GM21825 (cell line): Measurements from ENCODE around the gene TMC4.
"Not testable (repeated sequence)": the region's sequence is repeated elsewhere in the genome, so short reads cannot be mapped to it uniquely, and the experiment has no call there.

Experiments
- ATAC-seq: cut with Tn5 transposase; IDR thresholded peaks from one replicate; pipeline ENCODE4 v1.9.1; 2021; ENCODE audit warnings: mild to moderate bottlenecking, moderate library complexity; ENCODE audit not compliant: unreplicated experiment

Gene TMC4

DNA sequence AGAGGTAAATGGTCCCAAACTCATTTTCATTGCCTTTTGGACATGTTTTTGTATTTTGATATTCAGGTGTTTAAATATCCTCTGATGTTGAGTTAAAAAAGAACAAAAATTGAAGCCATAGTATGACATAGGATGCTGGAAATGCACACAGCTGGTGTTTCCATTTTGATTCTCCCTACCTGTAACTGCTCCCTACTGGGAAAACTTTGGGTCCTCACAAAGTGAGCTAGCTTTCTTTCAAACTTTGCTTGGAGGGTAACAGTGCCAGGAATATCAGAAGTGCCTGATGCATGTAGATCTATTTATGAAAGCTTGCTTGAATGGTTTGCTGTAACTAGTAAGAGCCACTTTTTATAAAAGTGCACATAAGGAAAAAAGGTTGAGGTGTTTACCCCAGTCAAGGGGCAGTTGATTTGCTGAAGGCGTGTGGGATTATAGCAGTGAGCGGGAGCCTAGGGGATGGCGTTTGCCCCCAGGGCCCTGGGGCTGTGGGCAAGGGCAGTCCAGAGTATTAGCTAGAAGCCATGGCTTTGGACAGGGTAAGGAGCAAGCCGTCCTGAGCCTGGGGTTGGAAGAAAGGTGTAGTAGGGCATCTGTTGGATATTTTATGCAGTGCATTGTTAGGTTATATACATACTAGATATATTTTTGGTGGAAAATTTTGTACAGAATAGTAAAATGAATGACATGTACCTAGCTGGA, 32.0 kb upstream of the TMC4 start:
- ATAC-seq: no peak

DNA sequence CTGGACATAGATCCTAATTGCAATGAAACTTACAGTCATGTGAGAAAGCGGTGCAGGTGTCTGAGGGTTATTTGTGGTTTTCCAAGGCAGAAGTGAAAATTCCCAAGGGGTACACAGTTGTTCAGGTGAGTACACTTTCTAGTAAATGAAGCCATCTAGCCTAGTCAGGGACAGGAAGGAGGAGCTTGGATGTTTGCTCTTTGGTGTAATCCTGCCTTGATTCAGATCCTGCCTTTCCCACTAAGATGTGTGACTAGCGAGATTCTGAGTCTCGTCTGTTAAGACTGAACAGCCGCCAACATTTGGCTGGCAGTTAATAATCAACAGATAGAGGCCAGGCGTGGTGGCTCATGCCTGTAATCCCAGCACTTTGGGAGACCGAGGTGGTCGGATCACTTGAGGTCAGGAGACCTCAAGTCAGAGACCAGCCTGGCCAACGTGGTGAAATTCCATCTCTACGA, 30.2 kb upstream of the TMC4 start:
- no peak for ATAC-seq

DNA sequence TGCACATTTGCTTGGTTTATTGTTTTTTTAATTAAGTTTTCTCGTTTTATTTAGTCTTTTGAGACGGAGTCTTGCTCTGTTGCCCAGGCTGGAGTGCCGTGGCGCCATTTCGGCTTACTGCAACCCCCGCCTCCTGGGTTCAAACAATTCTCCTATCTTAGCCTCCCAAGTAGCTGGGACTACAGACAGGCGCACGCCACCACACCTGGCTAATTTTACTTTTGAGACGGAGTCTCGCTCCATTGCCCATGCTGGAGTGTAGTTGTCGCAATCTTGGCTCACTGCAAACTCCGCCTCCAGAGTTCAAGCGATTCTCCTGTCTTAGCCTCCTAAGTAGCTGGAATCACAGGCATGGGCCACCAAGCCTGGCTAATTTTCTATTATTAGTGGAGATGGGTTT, 29.0 kb upstream of the TMC4 start:
- ATAC-seq: no peak

DNA sequence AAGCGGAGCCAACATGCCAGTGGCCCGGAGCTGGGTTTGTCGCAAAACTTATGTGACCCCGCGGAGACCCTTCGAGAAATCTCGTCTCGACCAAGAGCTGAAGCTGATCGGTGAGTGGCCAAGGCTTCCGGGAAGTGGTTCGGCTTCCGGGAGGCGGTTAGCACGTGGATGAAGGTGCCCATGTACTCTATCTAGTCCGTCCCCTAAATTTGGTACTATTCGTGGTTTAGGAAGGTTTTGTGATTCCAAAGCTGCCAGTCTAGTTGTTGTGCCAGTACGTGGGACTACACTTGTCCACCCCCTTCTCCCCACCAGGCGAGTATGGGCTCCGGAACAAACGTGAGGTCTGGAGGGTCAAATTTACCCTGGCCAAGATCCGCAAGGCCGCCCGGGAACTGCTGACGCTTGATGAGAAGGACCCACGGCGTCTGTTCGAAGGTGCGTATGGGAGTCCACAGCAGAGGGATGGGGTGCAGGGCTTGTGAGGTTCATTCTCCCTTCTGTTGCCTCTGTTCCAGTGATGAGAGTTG, 28.3 kb upstream of the TMC4 start:
- ATAC-seq: no peak

DNA sequence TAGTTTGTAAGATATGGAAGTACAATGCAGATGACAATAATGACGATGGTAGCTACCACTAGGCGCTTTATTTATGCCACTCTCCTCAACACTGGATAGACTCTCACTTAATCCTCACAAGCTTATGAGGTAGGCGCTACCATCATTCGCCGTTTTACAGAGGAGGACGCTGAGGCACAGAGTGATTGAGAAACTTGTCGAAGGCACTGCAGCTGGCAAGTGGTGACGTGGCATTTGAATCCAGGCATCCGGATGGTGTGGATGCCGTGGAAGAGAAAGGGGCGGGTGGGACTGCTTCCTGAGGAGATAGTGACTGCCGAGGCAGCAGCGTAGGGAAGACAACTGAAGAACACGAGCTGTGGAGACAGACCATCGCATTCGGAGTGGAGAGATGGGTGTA, 26.4 kb upstream of the TMC4 start:
- ATAC-seq: no peak

DNA sequence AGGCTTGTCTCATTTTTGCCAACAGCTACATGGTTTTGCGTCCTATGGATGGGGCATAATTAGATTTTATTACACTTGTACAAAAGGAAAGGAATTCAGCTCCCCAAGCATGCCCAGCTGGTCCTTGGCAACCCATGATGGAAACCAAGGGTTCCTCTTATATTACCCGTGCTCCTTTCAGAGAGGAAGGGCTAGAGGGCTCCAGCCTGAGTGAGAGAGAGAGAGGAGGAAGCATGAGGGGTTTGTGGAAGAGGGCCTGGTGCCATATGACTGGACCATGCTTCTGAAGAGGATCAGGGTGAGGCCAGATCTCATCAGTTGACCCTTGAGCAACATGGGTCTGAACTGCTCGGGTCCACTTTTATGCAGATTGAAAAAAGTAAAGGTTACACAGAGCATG, 24.2 kb upstream of the TMC4 start:
- ATAC-seq: no peak

DNA sequence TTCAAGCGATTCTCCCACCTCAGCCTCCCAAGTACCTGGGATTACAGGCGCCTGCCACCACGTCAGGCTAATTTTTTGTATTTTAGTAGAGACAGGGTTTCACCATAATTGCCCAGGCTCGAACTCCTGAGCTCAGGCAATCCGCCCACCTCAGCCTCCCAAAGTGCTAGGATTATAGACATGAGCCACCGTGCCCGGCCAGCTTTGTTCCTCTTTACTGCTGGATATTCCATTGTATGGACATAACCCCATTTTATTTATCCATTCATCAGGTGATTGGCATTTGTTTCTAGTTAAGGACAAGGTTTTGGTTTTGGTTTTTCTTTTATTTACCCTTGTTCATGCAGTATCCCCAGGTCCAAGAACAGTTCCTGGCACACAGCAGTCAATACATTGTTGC, 23.6 kb upstream of the TMC4 start:
- no peak for ATAC-seq

DNA sequence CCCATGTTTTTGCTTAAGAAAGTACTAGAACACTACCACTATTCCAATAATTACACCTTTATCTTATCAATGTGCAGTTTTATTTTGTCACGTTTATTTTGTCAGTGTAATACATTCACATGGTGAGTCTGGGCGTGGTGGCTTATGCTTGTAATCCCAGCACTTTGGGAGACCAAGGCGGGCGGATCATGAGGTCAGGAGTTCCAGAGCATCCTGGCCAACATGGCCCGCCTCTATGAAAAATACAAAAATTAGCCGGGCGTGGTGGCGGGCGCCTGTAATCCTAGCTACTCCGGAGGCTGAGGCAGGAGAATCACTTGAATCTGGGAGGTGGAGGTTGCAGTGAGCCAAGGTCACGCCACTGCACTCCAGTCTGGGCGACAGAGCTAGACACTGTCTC, 21.5 kb upstream of the TMC4 start:
- ATAC-seq: not testable (repeated sequence)

DNA sequence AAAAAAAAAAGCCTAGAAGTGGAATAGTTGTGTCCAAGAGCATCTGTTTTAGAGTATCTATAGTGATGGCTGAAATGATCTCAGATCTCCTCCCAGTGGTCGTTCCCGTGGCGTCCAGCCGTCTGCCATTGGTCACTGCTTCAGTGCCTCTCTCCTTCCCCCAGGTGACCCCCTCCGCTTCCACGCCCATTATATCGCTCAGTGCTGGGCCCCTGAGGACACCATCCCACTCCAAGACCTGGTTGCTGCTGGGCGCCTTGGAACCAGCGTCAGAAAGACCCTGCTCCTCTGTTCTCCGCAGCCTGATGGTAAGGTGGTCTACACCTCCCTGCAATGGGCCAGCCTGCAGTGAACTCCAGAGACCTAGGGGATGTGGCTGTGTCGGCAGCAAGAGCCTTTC, 20.1 kb upstream of the TMC4 start:
- no peak for ATAC-seq

DNA sequence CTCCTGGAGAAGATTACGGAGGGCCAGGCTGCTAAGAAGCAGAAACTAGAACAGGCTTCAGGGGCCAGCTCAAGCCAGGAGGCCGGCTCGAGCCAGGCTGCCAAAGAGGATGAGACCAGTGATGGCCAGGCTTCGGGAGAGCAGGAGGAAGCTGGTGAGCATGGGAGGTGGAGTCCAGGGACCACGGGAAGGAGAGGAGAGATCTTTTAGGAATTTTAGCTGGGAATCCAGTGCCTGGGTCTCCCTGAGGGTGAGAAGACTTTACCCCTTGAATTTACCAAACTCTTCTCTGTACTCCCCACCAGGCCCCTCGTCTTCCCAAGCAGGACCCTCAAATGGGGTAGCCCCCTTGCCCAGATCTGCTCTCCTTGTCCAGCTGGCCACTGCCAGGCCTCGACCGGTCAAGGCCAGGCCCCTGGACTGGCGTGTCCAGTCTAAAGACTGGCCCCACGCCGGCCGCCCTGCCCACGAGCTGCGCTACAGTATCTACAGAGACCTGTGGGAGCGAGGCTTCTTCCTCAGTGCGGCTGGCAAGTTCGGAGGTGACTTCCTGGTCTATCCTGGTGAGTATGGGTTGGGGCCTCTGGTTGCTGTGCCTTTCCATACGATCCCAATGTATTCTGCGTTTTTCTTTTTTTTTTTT, 19.0 kb upstream of the TMC4 start:
- no peak for ATAC-seq

DNA sequence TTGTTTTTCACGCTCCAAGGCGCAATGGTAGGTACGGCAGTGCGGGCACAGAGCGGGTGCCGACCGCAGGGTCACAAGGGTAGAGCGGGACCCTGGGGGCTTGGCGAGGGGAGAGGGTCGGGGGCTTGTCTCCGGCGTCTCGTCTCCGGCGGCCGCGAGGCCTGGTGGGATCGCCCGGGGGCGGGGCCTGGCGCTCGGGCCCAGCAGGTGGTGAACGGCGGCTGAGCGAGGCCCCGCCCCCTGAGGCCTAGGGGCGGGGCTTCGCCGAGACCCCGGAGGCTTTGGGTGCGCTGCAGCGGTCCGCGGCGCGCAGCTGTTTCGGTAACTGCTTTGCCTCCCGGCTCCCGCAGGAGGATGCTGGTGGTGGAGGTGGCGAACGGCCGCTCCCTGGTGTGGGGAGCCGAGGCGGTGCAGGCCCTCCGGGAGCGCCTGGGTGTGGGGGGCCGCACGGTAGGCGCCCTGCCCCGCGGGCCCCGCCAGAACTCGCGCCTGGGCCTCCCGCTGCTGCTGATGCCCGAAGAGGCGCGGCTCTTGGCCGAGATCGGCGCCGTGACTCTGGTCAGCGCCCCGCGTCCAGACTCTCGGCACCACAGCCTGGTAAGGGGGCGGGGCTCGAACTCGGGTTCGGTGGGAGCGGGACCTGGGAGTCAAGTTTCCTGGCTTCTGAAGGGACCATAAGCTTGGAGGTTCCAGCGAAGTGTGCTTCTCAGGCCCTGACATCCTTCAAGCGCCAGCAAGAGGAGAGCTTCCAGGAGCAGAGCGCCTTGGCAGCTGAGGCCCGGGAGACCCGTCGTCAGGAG, 18.3 kb upstream of the TMC4 start, which contains the start of gene TSEN34:
Gene TSEN34 (plus strand): TSS at position 298 of the 800 bp plus-strand sequence. CDS start 57 bp downstream, at position 355.
- peak; percentile 27 for ATAC-seq

DNA sequence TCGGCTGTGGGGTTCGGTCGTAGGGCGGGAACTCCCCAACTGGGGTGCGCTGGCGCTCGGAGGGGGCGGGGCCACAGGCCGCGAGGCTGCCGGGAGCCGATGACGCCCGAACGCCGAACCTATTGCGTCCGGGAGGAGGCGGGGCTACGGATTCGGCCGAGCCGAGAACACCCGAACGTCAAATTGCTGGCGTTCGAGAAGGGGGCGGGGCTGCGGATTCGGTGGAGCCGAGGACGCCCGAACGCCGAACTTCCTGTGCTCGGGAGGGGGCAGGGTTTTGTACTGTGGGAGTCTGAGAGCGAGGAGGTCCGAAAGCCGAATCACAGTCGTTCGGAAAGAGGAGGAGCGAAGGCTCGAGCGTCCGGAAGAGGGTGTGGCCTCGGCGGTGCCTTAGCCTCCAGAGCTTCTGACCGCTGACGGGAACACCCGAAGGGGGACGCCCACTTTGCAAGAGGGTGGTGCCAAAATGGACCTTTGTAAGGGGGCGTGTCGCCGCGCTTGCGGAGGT, 17.6 kb upstream of the TMC4 start:
- peak; percentile 40 for ATAC-seq

DNA sequence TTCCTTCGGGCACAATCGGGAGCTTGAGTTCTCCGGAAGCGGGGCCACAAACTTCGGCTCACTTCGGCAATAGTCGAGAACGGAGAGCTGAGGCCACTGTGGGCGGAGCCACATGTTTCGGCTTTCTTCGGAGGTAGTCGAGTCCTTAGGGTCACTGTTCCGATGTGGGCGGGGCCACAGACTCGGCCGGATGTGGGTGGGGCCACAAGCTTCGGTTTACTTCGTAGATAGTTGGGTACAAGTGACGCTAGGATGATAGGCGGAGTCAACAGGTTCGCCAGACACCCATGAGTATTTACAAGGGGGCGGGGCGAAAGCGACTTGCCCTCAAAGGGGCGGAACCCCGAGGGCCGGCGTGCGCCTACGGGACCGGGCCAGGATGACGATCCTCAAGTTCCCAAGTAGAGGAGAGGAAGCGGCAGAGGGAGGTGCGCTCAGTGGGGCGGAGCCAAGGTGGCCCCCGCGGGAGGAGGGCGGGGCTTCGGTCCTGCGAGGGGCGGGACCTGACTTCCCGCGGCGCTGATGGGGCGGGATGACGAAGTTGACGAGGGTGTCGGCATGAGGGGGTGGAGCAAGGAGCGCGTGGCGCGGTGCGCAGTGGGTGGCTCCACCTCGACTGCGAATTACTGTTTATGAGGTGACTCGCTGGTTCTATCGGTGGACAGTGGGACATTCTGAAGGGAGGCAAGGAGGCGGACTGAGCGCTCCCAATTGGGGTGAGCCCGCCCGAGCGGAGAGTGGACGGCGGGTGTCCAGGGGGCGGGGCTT, 17.0 kb upstream of the TMC4 start:
- peak; percentile 44 for ATAC-seq

DNA sequence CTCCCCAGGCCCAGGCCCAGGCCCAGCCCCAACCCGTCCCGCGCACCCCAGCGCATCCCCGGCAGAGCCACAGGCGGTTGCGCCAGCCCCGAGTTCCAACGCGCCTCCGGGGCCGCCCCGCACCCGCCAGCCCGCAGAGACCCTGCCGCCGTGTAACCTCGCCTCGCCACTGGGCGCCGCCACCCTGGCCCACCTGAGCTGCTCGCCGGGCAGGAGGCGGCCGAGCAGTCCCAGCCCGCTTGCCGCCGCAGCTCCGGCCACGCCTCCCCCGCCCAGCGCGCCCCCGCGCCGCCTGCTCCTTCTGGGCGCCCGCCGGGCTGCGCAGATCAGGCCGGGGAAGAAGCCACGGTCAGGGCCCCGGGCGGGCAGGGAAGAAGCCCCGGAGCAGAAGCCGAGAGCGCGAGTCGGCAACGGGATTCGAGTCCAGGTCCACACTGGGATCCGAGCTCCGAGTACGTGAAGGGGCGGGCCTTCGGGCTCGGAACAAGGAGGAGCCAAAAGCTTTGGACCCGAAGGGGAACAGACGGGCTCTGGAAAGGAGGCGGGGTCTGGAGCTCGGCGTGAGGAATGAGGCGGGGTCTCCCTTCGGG, 16.3 kb upstream of the TMC4 start, which contains the start of gene MBOAT7:
Gene MBOAT7 (minus strand): TSS at position 436 of the 590 bp plus-strand sequence. CDS start 1,072 bp downstream, outside the sequence.
- peak; percentile 14 for ATAC-seq

DNA sequence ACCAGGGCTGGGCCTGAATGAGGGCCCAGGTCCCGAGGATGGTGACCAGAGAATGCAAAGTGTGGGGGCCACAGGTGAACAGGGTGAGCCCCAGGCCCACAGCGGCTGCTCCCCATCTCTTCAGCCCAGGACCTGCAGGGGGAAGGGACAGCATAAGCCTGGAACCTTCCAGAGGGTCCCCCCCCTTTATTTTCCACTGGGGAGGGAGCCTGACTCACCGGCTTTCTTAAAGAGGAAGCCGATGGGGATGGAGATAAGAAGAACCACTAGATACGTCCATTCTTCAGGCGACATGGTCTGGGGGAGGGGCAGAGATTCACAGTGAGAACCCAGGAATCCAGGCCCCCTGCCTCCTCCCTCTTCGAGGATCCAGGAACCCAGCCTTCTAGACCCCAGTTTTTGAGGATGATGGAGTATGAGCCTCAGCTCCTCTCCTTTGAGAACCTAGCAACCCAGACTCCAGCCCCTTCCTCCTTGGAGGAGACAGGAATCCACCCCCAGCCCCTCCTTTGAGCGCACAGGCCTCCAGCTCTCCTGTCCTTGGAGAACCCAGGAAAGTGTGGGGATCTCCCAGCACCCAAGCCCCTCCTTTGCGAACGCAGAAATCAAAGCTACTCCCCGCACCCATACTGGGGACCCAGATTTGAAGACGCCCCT, 15.4 kb upstream of the TMC4 start:
- ATAC-seq: no peak

DNA sequence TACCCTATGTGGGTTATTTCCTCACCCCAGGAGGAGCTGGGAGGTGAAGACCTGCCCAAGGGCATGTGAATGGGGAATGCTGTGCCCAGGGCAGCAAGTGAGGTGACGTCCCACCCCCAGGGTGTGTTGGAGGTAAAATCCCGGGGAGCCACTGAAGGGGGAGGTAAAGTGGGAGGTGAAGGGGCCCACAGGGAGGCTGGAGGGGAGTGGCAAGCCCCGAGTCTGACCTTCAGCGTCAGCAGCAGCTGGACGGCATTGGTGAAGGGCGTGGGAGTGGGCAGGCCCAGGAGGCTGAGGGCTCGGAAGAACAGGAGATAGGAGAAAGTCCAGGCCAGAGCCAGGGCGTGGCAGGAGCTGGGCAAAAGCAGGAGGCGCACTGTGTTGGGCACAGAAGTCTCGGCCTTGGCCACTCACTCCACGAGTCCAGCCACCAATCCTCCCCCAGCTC, 14.0 kb upstream of the TMC4 start:
- no peak for ATAC-seq

DNA sequence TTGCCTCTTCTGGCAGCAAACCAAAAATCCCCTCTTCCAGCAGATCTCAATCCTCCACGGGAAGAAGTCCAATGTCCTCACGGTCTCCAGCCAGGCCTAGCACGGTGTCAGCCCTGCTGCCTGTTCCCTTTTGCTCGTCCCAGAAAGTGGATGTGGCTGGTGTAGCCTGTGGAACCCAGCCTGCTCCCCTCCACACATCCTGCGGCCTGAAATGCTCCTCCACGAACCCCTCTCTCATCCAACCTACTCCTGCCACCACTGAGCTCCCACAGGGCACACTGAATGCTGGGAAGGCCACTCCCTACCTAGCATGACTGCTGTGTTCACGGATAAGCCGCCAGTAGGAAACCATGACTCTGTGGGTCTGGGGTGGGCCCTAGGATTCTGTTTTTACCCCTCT, 13.4 kb upstream of the TMC4 start:
- no peak for ATAC-seq

DNA sequence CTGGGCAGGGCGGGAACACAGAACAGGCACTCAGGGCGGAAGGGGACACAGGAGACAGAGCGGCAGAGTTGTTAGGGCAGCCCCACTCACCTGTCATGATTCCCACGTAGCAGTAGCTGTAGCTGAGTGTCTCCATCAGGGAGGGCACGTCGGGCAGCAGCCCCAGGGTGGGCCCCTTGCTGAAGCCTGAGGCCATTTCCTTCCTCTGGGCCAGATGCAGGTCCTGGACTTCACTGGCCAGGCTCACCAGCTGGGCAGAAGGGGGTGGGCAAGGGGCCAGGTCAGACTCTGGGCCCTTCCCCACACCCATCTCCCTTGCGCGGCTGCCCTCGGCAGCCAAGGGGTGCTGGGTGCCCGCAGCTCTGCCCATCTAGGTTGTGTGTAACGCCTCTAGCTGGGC, 10.5 kb upstream of the TMC4 start:
- no peak for ATAC-seq

DNA sequence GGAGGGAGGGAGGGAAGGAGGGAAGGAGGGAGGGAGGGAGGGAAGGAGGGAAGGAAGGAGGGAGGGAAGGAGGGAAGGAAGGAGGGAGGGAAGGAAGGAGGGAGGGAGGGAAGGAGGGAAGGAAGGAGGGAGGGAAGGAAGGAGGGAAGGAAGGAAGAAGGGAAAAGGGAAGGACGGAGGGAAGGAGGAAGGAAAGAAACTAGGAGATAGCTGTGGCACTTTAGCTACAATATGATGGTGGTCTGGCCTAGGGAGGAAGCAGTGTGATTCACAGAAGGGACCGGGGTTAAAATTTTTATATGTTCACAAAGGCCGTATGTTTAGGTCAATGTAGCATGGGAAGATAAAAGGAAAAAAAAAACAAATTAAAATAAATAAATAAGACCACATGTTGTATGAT, 8.9 kb upstream of the TMC4 start:
- not testable (repeated sequence) for ATAC-seq
